ENCODE results near the gene CCDC60.

GRCh38 chr12:119505001-119505400 is 170.5 kb downstream of the CCDC60 start:
- TF ChIP-seq CTCF (IDR thresholded peaks at IDR 0.05; ENCODE audit: insufficient read depth, low read length) = no peak
- no peak for TF ChIP-seq POLR2AphosphoS5 (IDR thresholded peaks at IDR 0.05; ENCODE audit: low read depth)
- TF ChIP-seq GABPA (IDR thresholded peaks at IDR 0.05; ENCODE audit: low read depth) = no peak
- TF ChIP-seq REST (IDR thresholded peaks at IDR 0.05; ENCODE audit: insufficient replicate concordance, low read depth) = no peak
